ENCODE results near the gene DHX38. TPM values are rescaled to one million over a fixed set of nuclear protein-coding genes. Genes with fewer than 3 reads are reported as not detected.

The DHX38 gene
- total RNA-seq, 1 donor from 2014 or later = 91.6 TPM

DNA sequence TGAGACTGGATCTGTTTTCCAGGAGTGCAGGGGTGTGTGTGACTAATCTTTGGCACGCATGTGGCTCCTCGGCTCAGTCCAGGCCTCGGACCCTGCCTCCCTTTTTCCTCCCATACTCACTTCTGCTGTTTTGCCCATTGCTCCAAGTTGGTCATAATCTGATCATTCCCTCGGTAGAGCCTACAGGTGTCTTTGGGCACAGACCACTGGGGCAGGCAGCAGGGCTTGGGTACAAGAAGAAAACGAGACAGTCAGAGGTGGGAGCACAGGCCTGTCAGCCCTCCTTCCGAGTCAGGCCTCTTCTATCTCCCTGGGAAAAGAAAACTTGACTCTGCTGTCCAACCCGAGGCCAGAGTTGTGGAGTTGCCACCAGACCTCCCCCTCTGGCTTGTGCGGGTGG lies 29.8 kb downstream of the DHX38 start:
- H3K27me3 ChIP-seq (ENCODE audit: control insufficient read depth, insufficient read depth, low read length) = no peaks in the 10 kb centered on the region
- TF ChIP-seq, protein P1, sequence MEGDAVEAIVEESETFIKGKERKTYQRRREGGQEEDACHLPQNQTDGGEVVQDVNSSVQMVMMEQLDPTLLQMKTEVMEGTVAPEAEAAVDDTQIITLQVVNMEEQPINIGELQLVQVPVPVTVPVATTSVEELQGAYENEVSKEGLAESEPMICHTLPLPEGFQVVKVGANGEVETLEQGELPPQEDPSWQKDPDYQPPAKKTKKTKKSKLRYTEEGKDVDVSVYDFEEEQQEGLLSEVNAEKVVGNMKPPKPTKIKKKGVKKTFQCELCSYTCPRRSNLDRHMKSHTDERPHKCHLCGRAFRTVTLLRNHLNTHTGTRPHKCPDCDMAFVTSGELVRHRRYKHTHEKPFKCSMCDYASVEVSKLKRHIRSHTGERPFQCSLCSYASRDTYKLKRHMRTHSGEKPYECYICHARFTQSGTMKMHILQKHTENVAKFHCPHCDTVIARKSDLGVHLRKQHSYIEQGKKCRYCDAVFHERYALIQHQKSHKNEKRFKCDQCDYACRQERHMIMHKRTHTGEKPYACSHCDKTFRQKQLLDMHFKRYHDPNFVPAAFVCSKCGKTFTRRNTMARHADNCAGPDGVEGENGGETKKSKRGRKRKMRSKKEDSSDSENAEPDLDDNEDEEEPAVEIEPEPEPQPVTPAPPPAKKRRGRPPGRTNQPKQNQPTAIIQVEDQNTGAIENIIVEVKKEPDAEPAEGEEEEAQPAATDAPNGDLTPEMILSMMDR (IDR thresholded peaks at IDR 0.05; ENCODE audit: insufficient read depth, low read length, severe bottlenecking) = no peak
- H3K36me3 ChIP-seq (ENCODE audit: control insufficient read depth, insufficient read depth, low read length) = no peaks in the 10 kb centered on the region
- FAIRE-seq (no peak), DNase-seq (ENCODE audit: low read depth) (no peak)
- H3K4me3 ChIP-seq (ENCODE audit: low read depth, low read length) = no peak overlapping the region

DNA sequence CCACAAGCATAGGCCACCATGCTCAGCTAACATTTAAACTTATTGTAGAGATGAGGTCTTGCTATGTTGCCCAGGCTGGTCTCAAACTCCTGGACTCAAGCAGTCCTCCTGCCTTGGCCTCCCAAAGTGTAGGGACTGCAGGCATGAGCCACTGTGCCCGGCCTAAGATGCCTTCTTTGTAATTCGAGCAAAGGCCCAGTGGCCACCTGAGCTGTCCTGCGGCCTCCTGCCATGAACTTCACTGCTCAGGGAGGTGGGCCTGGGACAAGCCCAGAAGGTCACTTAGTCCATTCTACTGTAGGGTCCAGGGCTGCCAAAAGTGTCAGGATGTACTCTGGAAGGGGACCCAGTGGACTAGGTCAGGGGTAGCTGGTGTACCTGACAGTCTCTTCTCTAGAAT lies 30.5 kb downstream of the DHX38 start:
- H3K27me3 ChIP-seq (ENCODE audit: control insufficient read depth, insufficient read depth, low read length) = no peaks in the 10 kb centered on the region
- no peak for DNase-seq (ENCODE audit: low read depth)
- TF ChIP-seq, protein P1 (IDR thresholded peaks at IDR 0.05; ENCODE audit: insufficient read depth, low read length, severe bottlenecking) = no peak
- no peak for FAIRE-seq
- H3K36me3 ChIP-seq (ENCODE audit: control insufficient read depth, insufficient read depth, low read length) = no peaks in the 10 kb centered on the region
- H3K4me3 ChIP-seq (ENCODE audit: low read depth, low read length) = no peak overlapping the region

DNA sequence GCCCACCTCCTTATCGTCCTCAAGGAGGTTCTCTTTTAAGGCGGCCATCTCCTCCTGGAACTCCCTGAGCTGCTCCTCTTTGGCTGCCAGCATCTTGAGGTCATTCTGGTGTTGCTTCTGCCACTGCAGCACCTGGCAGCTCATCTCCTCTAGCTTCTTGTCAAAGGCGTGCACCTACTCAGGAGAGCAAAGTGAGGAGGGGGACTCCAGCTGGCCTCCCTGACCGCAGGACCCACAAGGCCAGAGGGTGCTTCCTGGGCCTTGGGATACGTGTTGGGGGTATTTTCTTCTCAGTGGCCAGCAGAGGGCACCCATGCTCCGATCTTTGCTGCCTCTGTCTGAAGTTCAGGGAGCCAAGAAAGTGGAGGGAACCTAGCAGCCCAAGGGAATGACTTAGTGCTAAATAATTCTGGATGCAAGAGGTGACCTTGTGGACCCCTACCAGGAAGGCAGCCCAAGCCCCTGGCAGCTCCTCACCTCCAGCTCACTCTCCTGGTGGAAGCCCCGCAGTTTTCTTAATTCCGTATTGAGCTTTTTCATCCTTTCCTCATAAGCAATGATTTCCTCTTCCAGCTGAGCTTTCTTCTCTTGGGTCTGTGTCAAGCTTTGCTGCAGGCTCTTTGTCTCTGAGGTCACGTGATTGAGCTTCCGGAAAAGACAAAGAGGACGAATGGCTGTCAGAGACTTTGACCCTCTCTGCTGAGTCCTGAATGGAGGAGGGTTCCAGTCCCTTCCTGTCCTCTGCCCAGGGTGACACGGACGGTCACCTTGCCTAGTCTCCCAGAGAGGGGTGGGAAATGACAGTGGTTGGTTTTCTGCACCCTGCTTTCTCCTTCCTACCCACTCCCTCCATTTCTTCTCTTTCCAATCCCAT lies 31.4 kb downstream of the DHX38 start:
- TF ChIP-seq, protein P1 (IDR thresholded peaks at IDR 0.05; ENCODE audit: insufficient read depth, low read length, severe bottlenecking) = peak; percentile 83
- no peaks in the 10 kb centered on the region for H3K27me3 ChIP-seq (ENCODE audit: control insufficient read depth, insufficient read depth, low read length)
- FAIRE-seq (no peak), DNase-seq (ENCODE audit: low read depth) (peak; percentile 51)
- H3K36me3 ChIP-seq (ENCODE audit: control insufficient read depth, insufficient read depth, low read length) = no peaks in the 10 kb centered on the region
- no peak overlapping the region for H3K4me3 ChIP-seq (ENCODE audit: low read depth, low read length)

DNA sequence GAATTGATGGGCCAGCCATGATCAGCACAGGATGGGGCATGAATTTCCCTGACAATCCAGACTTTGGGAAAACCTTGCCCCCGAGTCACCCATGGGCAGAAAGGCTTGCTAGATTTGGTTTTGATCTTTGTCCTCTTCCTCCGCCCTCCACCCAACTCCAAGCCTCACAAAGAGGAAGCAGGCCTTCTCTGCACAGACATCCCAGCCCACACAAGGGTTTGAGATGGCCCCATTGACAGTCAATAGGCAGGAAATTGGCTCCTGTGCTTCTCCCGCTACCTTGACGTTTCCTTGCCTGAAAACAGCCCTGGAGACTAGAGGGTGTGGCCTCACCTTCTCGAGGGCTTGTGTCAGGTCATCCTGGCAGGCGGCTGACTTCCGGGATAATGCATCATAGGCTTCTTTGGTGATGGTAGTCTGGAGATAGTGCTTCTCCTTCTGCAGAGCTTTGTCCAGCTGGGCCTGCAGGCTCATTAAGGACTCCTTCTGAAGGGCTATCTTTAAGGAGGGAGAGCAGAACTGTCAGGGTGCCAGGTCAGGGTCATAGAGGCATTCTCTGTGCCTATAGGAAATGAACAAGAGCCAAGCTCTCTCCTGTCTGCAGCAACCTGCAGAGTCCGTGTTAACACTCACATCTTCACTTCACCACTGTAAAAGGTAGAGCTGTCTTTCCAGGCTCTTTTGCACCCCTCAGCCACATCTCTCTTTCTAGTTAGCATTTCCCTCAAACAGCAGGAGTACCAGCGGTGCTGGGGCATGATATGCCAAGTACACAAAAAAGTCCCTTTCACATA lies 32.2 kb downstream of the DHX38 start:
- DNase-seq (ENCODE audit: low read depth) (no peak), FAIRE-seq (no peak)
- Histone ChIP-seq H3K4me3 (ENCODE audit: low read depth, low read length) (no peak overlapping the region), H3K36me3 (ENCODE audit: control insufficient read depth, insufficient read depth, low read length) (no peaks in the 10 kb centered on the region), H3K27me3 (ENCODE audit: control insufficient read depth, insufficient read depth, low read length) (no peaks in the 10 kb centered on the region)
- TF ChIP-seq, protein P1 (IDR thresholded peaks at IDR 0.05; ENCODE audit: insufficient read depth, low read length, severe bottlenecking) = no peak

DNA sequence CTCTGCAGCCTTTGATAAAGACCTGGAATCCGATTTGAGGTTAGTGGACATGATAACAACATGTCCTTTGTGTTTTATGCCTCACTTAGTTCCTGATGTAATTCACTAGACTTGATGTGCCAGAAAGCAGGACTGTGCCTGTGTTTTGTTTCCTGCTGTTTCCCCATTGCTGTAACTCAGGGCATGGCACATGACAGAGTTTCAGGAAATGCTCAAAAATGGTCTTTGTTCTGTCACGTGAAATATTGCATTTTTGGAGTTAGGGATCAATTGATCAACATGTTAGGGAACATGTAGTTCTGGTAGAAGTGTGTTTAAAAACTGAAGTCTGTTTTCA lies 32.8 kb downstream of the DHX38 start:
- no peak for DNase-seq (ENCODE audit: low read depth)
- Histone ChIP-seq H3K36me3 (ENCODE audit: control insufficient read depth, insufficient read depth, low read length) (no peaks in the 10 kb centered on the region), H3K27me3 (ENCODE audit: control insufficient read depth, insufficient read depth, low read length) (no peaks in the 10 kb centered on the region), H3K4me3 (ENCODE audit: low read depth, low read length) (no peak overlapping the region)
- FAIRE-seq = no peak
- TF ChIP-seq, protein P1 (IDR thresholded peaks at IDR 0.05; ENCODE audit: insufficient read depth, low read length, severe bottlenecking) = no peak
